Effector CD8-positive, alpha-beta T cell (primary cell): ENCODE measurements around the gene KATNB1.

ENCODE experiments used
- DNase-seq: peaks from one replicate; lab custom pipeline; 2025; lab: John Stamatoyannopoulos, UW
- total RNA-seq, 4 experiments: gene quantifications; one replicate each; lab custom pipeline; 2026; lab: John Stamatoyannopoulos, UW

The KATNB1 gene
- 36.8 to 58.0 (median 56.5) reads per million in 4 experiments for total RNA-seq

- no peak for DNase-seq
Observed at GRCh38 chr16:57735755-57736418, at the start of gene KATNB1. TSS of gene KATNB1 (plus strand) at chr16:57735770. CDS start at chr16:57737244, 1,474 bp downstream.

- no peak for DNase-seq
Observed at GRCh38 chr16:57686577-57686976, 49.0 kb upstream of the KATNB1 start.

GRCh38 chr16:57687363-57687929, 48.1 kb upstream of the KATNB1 start:
- DNase-seq = no peak

- DNase-seq = no peak
Observed at GRCh38 chr16:57688487-57688986, 47.0 kb upstream of the KATNB1 start.

GRCh38 chr16:57688987-57689761, 46.4 kb upstream of the KATNB1 start:
- no peak for DNase-seq

- peak; percentile 25 for DNase-seq
Observed at GRCh38 chr16:57689762-57690558, 45.6 kb upstream of the KATNB1 start.

- no peak for DNase-seq
Observed at GRCh38 chr16:57690782-57691471, 44.6 kb upstream of the KATNB1 start.

- DNase-seq = no peak
Observed at GRCh38 chr16:57692636-57693035, 42.9 kb upstream of the KATNB1 start.

- DNase-seq = no peak
Observed at GRCh38 chr16:57693550-57693949, 42.0 kb upstream of the KATNB1 start.

GRCh38 chr16:57694231-57694724, 41.3 kb upstream of the KATNB1 start:
- DNase-seq = no peak

GRCh38 chr16:57694725-57695679, 40.6 kb upstream of the KATNB1 start, which contains the start of gene DRC7:
TSS of gene DRC7 (plus strand) at chr16:57694806. CDS start at chr16:57697950, 3,144 bp downstream.
- DNase-seq = no peak

GRCh38 chr16:57695680-57696069, 39.9 kb upstream of the KATNB1 start:
- no peak for DNase-seq

- DNase-seq = no peak
Observed at GRCh38 chr16:57696240-57696639, 39.3 kb upstream of the KATNB1 start.

GRCh38 chr16:57697896-57698537, 37.6 kb upstream of the KATNB1 start:
- no peak for DNase-seq

GRCh38 chr16:57698812-57699405, 36.7 kb upstream of the KATNB1 start:
- no peak for DNase-seq

GRCh38 chr16:57699481-57699880, 36.1 kb upstream of the KATNB1 start:
- no peak for DNase-seq

- no peak for DNase-seq
Observed at GRCh38 chr16:57699899-57700298, 35.7 kb upstream of the KATNB1 start.

GRCh38 chr16:57700781-57701551, 34.6 kb upstream of the KATNB1 start:
- DNase-seq = no peak
